Measurements from ENCODE around the gene ZDHHC8.

ZDHHC8 gene

DNA sequence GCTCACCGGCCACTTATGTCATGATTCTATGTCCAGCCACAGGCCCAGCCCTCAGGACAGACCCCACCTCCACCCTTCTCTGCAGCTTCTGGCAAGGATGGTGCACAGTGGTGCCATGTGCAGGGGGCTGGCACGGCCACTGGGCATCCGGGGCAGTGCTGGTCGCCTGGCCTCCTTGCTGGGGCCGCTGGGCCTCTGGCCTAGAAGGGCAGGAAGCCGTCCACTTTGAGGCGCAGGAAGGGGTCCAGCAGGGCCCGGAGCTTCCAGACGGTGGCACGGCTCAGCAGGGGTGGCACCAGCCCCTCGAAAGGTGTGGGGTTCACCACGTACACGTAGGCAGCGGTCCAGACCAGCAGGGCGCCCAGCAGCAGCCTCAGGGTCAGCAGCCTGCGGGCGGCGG, 16.8 kb downstream of the ZDHHC8 start:
- Histone ChIP-seq H2AK5ac (ENCODE audit: low read depth, low read length) (peak overlapping the region; percentile 70), H2AFZ (ENCODE audit: low read length) (no peak overlapping the region), H2BK5ac (ENCODE audit: low read length) (no peak overlapping the region), H3K79me1 (ENCODE audit: low read depth, low read length) (no peaks in the 10 kb centered on the region), H4K91ac (ENCODE audit: low read depth, low read length, poor library complexity) (no peak overlapping the region), H3K23ac (ENCODE audit: low read depth, low read length, poor library complexity) (peak overlapping the region; percentile 65), H2BK12ac (ENCODE audit: low read length) (no peak overlapping the region), H3K4me1 (ENCODE audit: control insufficient read depth in 2 of 2, insufficient read depth in 1 of 2, low read depth in 1 of 2, low read length in 2 of 2) (peaks cover 1 to 3% of the 10 kb centered on the region in 2 donors), H3K36me3 (replicated peaks in 1 of 2; ENCODE audit: control insufficient read depth in 2 of 2, insufficient read depth in 2 of 2, low read length in 2 of 2) (no peaks in the 10 kb centered on the region), H3K9ac (ENCODE audit: low read depth, low read length, poor library complexity) (no peak overlapping the region), H3K9me3 (replicated peaks in 1 of 2; ENCODE audit: control insufficient read depth in 2 of 2, insufficient read depth in 1 of 2, low read depth in 1 of 2, low read length in 2 of 2) (no peaks in the 10 kb centered on the region), H3K4me3 (ENCODE audit: low read length in 2 of 2) (no peak overlapping the region), H2BK120ac (ENCODE audit: low read depth, low read length) (no peak overlapping the region), H2BK15ac (ENCODE audit: low read length) (no peak overlapping the region), H3K4ac (ENCODE audit: low read length) (no peak overlapping the region), H3K14ac (ENCODE audit: low read length) (peak overlapping the region; percentile 82), H3K27me3 (ENCODE audit: control insufficient read depth in 3 of 3, insufficient read depth in 3 of 3, low read depth in 1 of 3, low read length in 3 of 3) (no peaks in the 10 kb centered on the region), H3K18ac (ENCODE audit: low read length) (peak overlapping the region; percentile 48), H3K4me2 (ENCODE audit: insufficient read depth, low read length, poor library complexity, severe bottlenecking) (no peak overlapping the region), H3K27ac (replicated peaks; ENCODE audit: low read length) (no peak overlapping the region), H4K8ac (ENCODE audit: low read depth, low read length) (no peak overlapping the region)
- no peak for DNase-seq (ENCODE audit: low spot score)
- WGBS, 2 donors (ENCODE audit: extremely low coverage in 2 of 2, insufficient read length in 2 of 2, insufficient replicate concordance in 1 of 2): no CpG with 5 or more reads among the region's 18 CpGs

DNA sequence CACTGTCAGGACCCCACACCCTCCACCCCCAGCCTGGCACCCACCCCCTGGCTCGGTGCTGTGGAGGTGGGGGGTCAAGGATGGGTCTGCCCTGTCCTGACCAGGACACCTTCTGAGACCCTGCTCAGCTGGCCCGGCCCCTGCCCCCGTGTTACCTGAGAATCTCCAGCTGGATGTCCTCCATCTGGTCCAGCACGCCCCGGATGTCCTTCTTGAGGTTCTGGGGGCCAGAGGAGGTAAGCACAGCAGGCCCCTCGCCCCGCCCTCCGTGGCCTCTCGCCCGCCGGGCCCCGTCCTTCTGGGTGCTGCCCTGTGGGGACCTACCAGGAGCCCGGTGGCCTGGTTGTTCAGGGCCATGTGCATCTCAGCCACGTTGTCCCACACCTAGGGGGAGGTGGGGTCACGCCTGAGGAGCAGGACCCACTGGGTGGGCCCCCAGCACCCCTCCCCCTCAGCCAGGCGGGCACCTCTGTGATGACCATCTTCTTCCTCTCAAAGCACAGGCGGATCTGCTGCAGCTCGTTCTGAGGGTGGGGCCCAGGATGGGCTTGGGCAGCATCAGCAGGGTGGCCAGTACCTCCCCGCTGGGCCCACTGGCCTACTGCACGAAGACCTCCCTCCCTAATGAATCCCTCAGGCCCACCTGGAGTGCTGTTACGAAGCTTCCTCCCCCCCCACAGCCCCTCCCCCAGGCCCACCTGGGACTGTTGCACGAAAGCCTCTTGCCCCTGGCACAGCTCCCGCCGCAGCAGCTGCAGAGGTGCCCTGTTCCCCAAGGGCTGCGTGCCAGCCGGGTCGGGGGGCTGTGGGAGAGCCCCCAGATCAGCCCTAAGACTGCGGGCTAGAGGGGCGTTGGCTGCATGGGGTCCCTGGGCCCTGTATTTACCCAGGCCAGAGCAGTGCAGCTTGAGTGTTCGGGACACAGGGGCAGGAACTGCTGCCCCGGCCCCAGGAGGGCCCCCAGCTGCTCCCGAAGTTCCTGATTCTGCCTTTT, 17.9 kb downstream of the ZDHHC8 start:
- H3K9me3 ChIP-seq (replicated peaks in 1 of 2; ENCODE audit: control insufficient read depth in 2 of 2, insufficient read depth in 1 of 2, low read depth in 1 of 2, low read length in 2 of 2): no peaks in the 10 kb centered on the region
- H4K8ac ChIP-seq (ENCODE audit: low read depth, low read length): no peak overlapping the region
- no peak overlapping the region for H2AFZ ChIP-seq (ENCODE audit: low read length)
- peak overlapping the region; percentile 73 for H3K23ac ChIP-seq (ENCODE audit: low read depth, low read length, poor library complexity)
- no peak overlapping the region for H3K4me3 ChIP-seq (ENCODE audit: low read length in 2 of 2)
- H3K14ac ChIP-seq (ENCODE audit: low read length): peak overlapping the region; percentile 82
- no peak overlapping the region for H3K9ac ChIP-seq (ENCODE audit: low read depth, low read length, poor library complexity)
- no peak overlapping the region for H3K4ac ChIP-seq (ENCODE audit: low read length)
- no peak overlapping the region for H3K18ac ChIP-seq (ENCODE audit: low read length)
- no peak overlapping the region for H2BK120ac ChIP-seq (ENCODE audit: low read depth, low read length)
- no peak overlapping the region for H3K4me2 ChIP-seq (ENCODE audit: insufficient read depth, low read length, poor library complexity, severe bottlenecking)
- DNase-seq (ENCODE audit: low spot score): no peak
- no peaks in the 10 kb centered on the region for H3K36me3 ChIP-seq (replicated peaks in 1 of 2; ENCODE audit: control insufficient read depth in 2 of 2, insufficient read depth in 2 of 2, low read length in 2 of 2)
- H2BK15ac ChIP-seq (ENCODE audit: low read length): no peak overlapping the region
- no peak overlapping the region for H3K27ac ChIP-seq (replicated peaks; ENCODE audit: low read length)
- no peaks in the 10 kb centered on the region for H3K79me1 ChIP-seq (ENCODE audit: low read depth, low read length)
- H2BK12ac ChIP-seq (ENCODE audit: low read length): no peak overlapping the region
- no peak overlapping the region for H2AK5ac ChIP-seq (ENCODE audit: low read depth, low read length)
- no peak overlapping the region for H4K91ac ChIP-seq (ENCODE audit: low read depth, low read length, poor library complexity)
- no peaks in the 10 kb centered on the region for H3K27me3 ChIP-seq (ENCODE audit: control insufficient read depth in 3 of 3, insufficient read depth in 3 of 3, low read depth in 1 of 3, low read length in 3 of 3)
- peaks cover 8 to 11% of the 10 kb centered on the region in 2 donors for H3K4me1 ChIP-seq (ENCODE audit: control insufficient read depth in 2 of 2, insufficient read depth in 1 of 2, low read depth in 1 of 2, low read length in 2 of 2)
- WGBS, 2 donors (ENCODE audit: extremely low coverage in 2 of 2, insufficient read length in 2 of 2, insufficient replicate concordance in 1 of 2): no CpG with 5 or more reads among the region's 32 CpGs
- H2BK5ac ChIP-seq (ENCODE audit: low read length): no peak overlapping the region

DNA sequence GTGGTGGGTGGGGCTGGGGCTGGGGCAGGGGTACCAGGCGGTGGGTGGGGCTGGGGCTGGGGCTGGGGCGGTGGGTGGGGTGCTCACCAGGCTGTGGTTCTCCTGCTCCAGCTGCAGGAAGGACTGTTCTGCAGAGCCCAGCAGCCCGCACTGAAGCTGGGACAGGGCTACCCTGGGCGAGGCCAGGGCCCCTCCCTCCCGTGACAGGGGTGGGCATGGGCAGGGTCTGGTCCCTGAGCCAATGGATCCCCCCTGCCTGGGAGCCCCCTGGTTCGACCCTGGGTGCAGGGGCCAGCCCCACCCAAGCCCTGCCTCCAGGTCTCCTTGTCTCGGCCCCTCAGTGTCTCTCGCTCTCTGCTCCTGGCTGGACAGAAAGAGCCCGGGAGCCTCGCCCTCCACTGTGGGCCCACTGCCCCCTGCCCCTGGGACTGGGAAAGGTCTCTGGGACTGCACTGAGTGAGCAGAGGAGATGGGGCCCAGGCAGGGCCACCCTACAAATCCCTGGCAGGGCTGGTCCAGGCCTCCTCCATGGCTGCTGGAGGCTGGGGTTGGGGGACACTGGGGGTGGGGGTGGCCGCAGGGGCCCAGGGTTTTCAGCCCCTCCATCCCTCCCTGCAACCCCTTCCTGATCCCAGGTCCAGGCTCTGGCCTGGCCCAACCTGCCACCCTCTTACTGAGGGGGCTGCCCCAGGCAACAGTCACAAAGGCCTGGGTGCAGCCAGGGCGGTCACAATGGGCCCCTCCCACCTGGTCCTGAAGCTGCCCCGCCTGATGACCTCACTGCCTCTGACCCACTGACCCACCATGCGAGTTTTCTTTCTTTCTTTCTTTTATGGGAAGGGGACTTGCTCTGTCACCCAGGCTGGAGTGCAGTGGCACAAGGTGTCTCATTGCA, 19.0 kb downstream of the ZDHHC8 start, which contains the start of gene CCDC188:
TSS of gene CCDC188 (minus strand) at position 675 of the 895 bp plus-strand sequence. CDS start at position 606, 69 bp downstream.
- no peak within 1 kb of the TSS for H3K4me3 ChIP-seq (ENCODE audit: low read length in 2 of 2)
- no peak within 1 kb of the TSS for H3K4me2 ChIP-seq (ENCODE audit: insufficient read depth, low read length, poor library complexity, severe bottlenecking)
- DNase-seq (ENCODE audit: low spot score): no peak
- no peaks in the 10 kb centered on the region for H3K79me1 ChIP-seq (ENCODE audit: low read depth, low read length)
- H4K8ac ChIP-seq (ENCODE audit: low read depth, low read length): no peak within 1 kb of the TSS
- H3K36me3 ChIP-seq (replicated peaks in 1 of 2; ENCODE audit: control insufficient read depth in 2 of 2, insufficient read depth in 2 of 2, low read length in 2 of 2): no peaks in the 10 kb centered on the region
- no peak within 1 kb of the TSS for H2BK15ac ChIP-seq (ENCODE audit: low read length)
- peak within 1 kb of the TSS; percentile 75 for H2AK5ac ChIP-seq (ENCODE audit: low read depth, low read length)
- whole genome bisulfite sequencing, 2 donors (ENCODE audit: extremely low coverage in 2 of 2, insufficient read length in 2 of 2, insufficient replicate concordance in 1 of 2): no CpG with 5 or more reads among the region's 14 CpGs
- no peak within 1 kb of the TSS for H2BK5ac ChIP-seq (ENCODE audit: low read length)
- no peak within 1 kb of the TSS for H2BK120ac ChIP-seq (ENCODE audit: low read depth, low read length)
- H3K14ac ChIP-seq (ENCODE audit: low read length): no peak within 1 kb of the TSS
- H3K9ac ChIP-seq (ENCODE audit: low read depth, low read length, poor library complexity): no peak within 1 kb of the TSS
- no peak within 1 kb of the TSS for H4K91ac ChIP-seq (ENCODE audit: low read depth, low read length, poor library complexity)
- H3K23ac ChIP-seq (ENCODE audit: low read depth, low read length, poor library complexity): peak within 1 kb of the TSS; percentile 73
- peaks cover 11 to 19% of the 10 kb centered on the region in 2 donors for H3K4me1 ChIP-seq (ENCODE audit: control insufficient read depth in 2 of 2, insufficient read depth in 1 of 2, low read depth in 1 of 2, low read length in 2 of 2)
- no peak within 1 kb of the TSS for H2AFZ ChIP-seq (ENCODE audit: low read length)
- no peak within 1 kb of the TSS for H2BK12ac ChIP-seq (ENCODE audit: low read length)
- H3K27ac ChIP-seq (replicated peaks; ENCODE audit: low read length): no peak within 1 kb of the TSS
- H3K27me3 ChIP-seq (ENCODE audit: control insufficient read depth in 3 of 3, insufficient read depth in 3 of 3, low read depth in 1 of 3, low read length in 3 of 3): no peaks in the 10 kb centered on the region
- no peak within 1 kb of the TSS for H3K18ac ChIP-seq (ENCODE audit: low read length)
- H3K9me3 ChIP-seq (replicated peaks in 1 of 2; ENCODE audit: control insufficient read depth in 2 of 2, insufficient read depth in 1 of 2, low read depth in 1 of 2, low read length in 2 of 2): no peaks in the 10 kb centered on the region
- no peak within 1 kb of the TSS for H3K4ac ChIP-seq (ENCODE audit: low read length)

DNA sequence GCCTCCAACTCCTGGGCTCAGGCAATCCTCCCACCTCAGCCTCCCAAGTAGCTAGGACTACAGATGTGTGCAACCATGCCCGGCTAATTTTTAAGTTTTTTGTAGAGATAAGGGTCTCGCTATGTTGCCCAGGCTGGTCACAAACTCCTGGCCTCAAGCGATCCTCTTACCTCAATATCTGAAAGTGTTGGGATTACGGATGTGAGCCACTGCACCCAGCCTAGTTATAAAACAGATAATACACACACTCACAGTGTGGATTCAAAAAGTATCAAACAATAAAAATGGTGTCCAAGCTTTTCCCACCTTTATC, 19.6 kb downstream of the ZDHHC8 start:
- H4K8ac ChIP-seq (ENCODE audit: low read depth, low read length): no peak overlapping the region
- no peaks in the 10 kb centered on the region for H3K79me1 ChIP-seq (ENCODE audit: low read depth, low read length)
- no peaks in the 10 kb centered on the region for H3K27me3 ChIP-seq (ENCODE audit: control insufficient read depth in 3 of 3, insufficient read depth in 3 of 3, low read depth in 1 of 3, low read length in 3 of 3)
- no peak overlapping the region for H2BK12ac ChIP-seq (ENCODE audit: low read length)
- no peak overlapping the region for H3K27ac ChIP-seq (replicated peaks; ENCODE audit: low read length)
- no peak overlapping the region for H3K14ac ChIP-seq (ENCODE audit: low read length)
- H2BK120ac ChIP-seq (ENCODE audit: low read depth, low read length): no peak overlapping the region
- no peaks in the 10 kb centered on the region for H3K36me3 ChIP-seq (replicated peaks in 1 of 2; ENCODE audit: control insufficient read depth in 2 of 2, insufficient read depth in 2 of 2, low read length in 2 of 2)
- H4K91ac ChIP-seq (ENCODE audit: low read depth, low read length, poor library complexity): no peak overlapping the region
- no peak overlapping the region for H3K4me2 ChIP-seq (ENCODE audit: insufficient read depth, low read length, poor library complexity, severe bottlenecking)
- WGBS, 2 donors (ENCODE audit: extremely low coverage in 2 of 2, insufficient read length in 2 of 2, insufficient replicate concordance in 1 of 2): no CpG with 5 or more reads among the region's 4 CpGs
- peak overlapping the region; percentile 75 for H2AK5ac ChIP-seq (ENCODE audit: low read depth, low read length)
- H3K4ac ChIP-seq (ENCODE audit: low read length): no peak overlapping the region
- no peak for DNase-seq (ENCODE audit: low spot score)
- H3K4me3 ChIP-seq (ENCODE audit: low read length in 2 of 2): no peak overlapping the region
- no peak overlapping the region for H2BK5ac ChIP-seq (ENCODE audit: low read length)
- H3K4me1 ChIP-seq (ENCODE audit: control insufficient read depth in 2 of 2, insufficient read depth in 1 of 2, low read depth in 1 of 2, low read length in 2 of 2): peaks cover 11 to 25% of the 10 kb centered on the region in 2 donors
- H3K18ac ChIP-seq (ENCODE audit: low read length): no peak overlapping the region
- no peak overlapping the region for H2AFZ ChIP-seq (ENCODE audit: low read length)
- H3K9ac ChIP-seq (ENCODE audit: low read depth, low read length, poor library complexity): no peak overlapping the region
- no peak overlapping the region for H3K23ac ChIP-seq (ENCODE audit: low read depth, low read length, poor library complexity)
- no peak overlapping the region for H2BK15ac ChIP-seq (ENCODE audit: low read length)
- H3K9me3 ChIP-seq (replicated peaks in 1 of 2; ENCODE audit: control insufficient read depth in 2 of 2, insufficient read depth in 1 of 2, low read depth in 1 of 2, low read length in 2 of 2): no peaks in the 10 kb centered on the region
